Measurements from ENCODE around the gene SYDE2. TPM values are rescaled to one million over a fixed set of nuclear protein-coding genes. Genes with fewer than 3 reads are reported as not detected.

Gene SYDE2
- total and polyA plus RNA-seq, 9 of the 15 experiments (the other 6 are each of a cell fraction or from before 2014, with no cell fraction given) = 0.39 to 8.7 (median 4.5) TPM

GRCh38 chr1:85142753-85143152, 58.1 kb downstream of the SYDE2 start:
- H3K36me3 ChIP-seq (ENCODE audit: control insufficient read depth, insufficient read depth, low read length) = no peaks in the 10 kb centered on the region
- ATAC-seq (peak; percentile 60), FAIRE-seq (no peak), DNase-seq (ENCODE audit: extremely low read depth in 1 of 4, low spot score in 3 of 4) (no peak)
- no peaks in the 10 kb centered on the region for H4K20me1 ChIP-seq (replicated peaks; ENCODE audit: control insufficient read depth, insufficient read depth, low read length)
- ChIA-PET POLR2A (interaction anchor here (0.6 to 1.4 kb wide), 3 partner anchors 15 to 963 kb away, joined by 4 to 5 read pairs (median 4); no protein-coding TSS in a partner anchor), CTCF (ENCODE audit: low intra/inter-chr PET ratio) (no interaction called here)
- intact Hi-C loops (cut with micrococcal nuclease) = no loop called here
- H3K4me1 ChIP-seq (replicated peaks in 1 of 2; ENCODE audit: control insufficient read depth in 2 of 2, insufficient read depth in 2 of 2, low read length in 2 of 2) = 0 out of 5 replicates have a peak, but pooled peaks cover 0 to 2% of the 10 kb centered on the region in 2 experiments
- 23% methylated on average over 5 of the region's 5 CpGs for WGBS (ENCODE audit: insufficient coverage, low coverage, missing lambda C conversion rate)
- no peak overlapping the region for H3K4me3 ChIP-seq
- no peaks in the 10 kb centered on the region for H3K9me1 ChIP-seq (ENCODE audit: control insufficient read depth, insufficient read depth, low read length)
- peak overlapping the region in 1 of 2 experiments; percentile 15; a peak in 1 of 4 replicates for H3K9ac ChIP-seq (ENCODE audit: insufficient read depth in 1 of 2, low read depth in 2 of 2, low read length in 2 of 2)
- H3K9me3 ChIP-seq (replicated peaks; ENCODE audit: control insufficient read depth, insufficient read depth, low read depth, low read length) = no peaks in the 10 kb centered on the region
- H3K27ac ChIP-seq (ENCODE audit: extremely low read depth, low read depth, low read length) = no peak overlapping the region
- BruUV-seq (replicated peaks) = no TSS peak
- in situ Hi-C loops (cut with MboI) = no loop called here
- peak overlapping the region; percentile 56; the same call in 1 of the 2 replicates for H2AFZ ChIP-seq (ENCODE audit: low read depth, low read length)
- peaks cover 0 to 6% of the 10 kb centered on the region in 2 experiments; a peak in 3 of 5 replicates for H3K27me3 ChIP-seq (ENCODE audit: control insufficient read depth in 2 of 2, insufficient read depth in 2 of 2, low read length in 2 of 2)
- no peak overlapping the region for H3K4me2 ChIP-seq (ENCODE audit: insufficient read depth, low read length)
- H3K79me2 ChIP-seq (ENCODE audit: control insufficient read depth, insufficient read depth, low read length) = no peaks in the 10 kb centered on the region
- TF ChIP-seq FIP1L1 (IDR thresholded peaks at IDR 0.05; ENCODE audit: low read depth, low read length, poor library complexity, severe bottlenecking) (no peak), CCAR2 (IDR thresholded peaks at IDR 0.05; ENCODE audit: low read depth, low read length) (no peak), KLF16 (IDR thresholded peaks at IDR 0.05) (no peak), TSC22D4 (tag; IDR thresholded peaks at IDR 0.05) (no peak), PHTF2 (CRISPR knock-in tag; IDR thresholded peaks at IDR 0.05) (no peak), HDAC6 (IDR thresholded peaks at IDR 0.05; ENCODE audit: low read depth, low read length) (no peak), ZBTB1 (CRISPR knock-in tag; IDR thresholded peaks at IDR 0.05; ENCODE audit: borderline replicate concordance, low read depth) (no peak), SMC3 (conservative IDR thresholded peaks at IDR 0.05; ENCODE audit: insufficient read depth, low read depth, low read length) (no peak), ETV1 (tag; conservative IDR thresholded peaks at IDR 0.05; ENCODE audit: low read depth) (no peak), ZNF282 (CRISPR knock-in tag; IDR thresholded peaks at IDR 0.05) (no peak), MTF1 (CRISPR knock-in tag; IDR thresholded peaks at IDR 0.05; ENCODE audit: borderline replicate concordance) (no peak)
- TF ChIP-seq, protein P1, sequence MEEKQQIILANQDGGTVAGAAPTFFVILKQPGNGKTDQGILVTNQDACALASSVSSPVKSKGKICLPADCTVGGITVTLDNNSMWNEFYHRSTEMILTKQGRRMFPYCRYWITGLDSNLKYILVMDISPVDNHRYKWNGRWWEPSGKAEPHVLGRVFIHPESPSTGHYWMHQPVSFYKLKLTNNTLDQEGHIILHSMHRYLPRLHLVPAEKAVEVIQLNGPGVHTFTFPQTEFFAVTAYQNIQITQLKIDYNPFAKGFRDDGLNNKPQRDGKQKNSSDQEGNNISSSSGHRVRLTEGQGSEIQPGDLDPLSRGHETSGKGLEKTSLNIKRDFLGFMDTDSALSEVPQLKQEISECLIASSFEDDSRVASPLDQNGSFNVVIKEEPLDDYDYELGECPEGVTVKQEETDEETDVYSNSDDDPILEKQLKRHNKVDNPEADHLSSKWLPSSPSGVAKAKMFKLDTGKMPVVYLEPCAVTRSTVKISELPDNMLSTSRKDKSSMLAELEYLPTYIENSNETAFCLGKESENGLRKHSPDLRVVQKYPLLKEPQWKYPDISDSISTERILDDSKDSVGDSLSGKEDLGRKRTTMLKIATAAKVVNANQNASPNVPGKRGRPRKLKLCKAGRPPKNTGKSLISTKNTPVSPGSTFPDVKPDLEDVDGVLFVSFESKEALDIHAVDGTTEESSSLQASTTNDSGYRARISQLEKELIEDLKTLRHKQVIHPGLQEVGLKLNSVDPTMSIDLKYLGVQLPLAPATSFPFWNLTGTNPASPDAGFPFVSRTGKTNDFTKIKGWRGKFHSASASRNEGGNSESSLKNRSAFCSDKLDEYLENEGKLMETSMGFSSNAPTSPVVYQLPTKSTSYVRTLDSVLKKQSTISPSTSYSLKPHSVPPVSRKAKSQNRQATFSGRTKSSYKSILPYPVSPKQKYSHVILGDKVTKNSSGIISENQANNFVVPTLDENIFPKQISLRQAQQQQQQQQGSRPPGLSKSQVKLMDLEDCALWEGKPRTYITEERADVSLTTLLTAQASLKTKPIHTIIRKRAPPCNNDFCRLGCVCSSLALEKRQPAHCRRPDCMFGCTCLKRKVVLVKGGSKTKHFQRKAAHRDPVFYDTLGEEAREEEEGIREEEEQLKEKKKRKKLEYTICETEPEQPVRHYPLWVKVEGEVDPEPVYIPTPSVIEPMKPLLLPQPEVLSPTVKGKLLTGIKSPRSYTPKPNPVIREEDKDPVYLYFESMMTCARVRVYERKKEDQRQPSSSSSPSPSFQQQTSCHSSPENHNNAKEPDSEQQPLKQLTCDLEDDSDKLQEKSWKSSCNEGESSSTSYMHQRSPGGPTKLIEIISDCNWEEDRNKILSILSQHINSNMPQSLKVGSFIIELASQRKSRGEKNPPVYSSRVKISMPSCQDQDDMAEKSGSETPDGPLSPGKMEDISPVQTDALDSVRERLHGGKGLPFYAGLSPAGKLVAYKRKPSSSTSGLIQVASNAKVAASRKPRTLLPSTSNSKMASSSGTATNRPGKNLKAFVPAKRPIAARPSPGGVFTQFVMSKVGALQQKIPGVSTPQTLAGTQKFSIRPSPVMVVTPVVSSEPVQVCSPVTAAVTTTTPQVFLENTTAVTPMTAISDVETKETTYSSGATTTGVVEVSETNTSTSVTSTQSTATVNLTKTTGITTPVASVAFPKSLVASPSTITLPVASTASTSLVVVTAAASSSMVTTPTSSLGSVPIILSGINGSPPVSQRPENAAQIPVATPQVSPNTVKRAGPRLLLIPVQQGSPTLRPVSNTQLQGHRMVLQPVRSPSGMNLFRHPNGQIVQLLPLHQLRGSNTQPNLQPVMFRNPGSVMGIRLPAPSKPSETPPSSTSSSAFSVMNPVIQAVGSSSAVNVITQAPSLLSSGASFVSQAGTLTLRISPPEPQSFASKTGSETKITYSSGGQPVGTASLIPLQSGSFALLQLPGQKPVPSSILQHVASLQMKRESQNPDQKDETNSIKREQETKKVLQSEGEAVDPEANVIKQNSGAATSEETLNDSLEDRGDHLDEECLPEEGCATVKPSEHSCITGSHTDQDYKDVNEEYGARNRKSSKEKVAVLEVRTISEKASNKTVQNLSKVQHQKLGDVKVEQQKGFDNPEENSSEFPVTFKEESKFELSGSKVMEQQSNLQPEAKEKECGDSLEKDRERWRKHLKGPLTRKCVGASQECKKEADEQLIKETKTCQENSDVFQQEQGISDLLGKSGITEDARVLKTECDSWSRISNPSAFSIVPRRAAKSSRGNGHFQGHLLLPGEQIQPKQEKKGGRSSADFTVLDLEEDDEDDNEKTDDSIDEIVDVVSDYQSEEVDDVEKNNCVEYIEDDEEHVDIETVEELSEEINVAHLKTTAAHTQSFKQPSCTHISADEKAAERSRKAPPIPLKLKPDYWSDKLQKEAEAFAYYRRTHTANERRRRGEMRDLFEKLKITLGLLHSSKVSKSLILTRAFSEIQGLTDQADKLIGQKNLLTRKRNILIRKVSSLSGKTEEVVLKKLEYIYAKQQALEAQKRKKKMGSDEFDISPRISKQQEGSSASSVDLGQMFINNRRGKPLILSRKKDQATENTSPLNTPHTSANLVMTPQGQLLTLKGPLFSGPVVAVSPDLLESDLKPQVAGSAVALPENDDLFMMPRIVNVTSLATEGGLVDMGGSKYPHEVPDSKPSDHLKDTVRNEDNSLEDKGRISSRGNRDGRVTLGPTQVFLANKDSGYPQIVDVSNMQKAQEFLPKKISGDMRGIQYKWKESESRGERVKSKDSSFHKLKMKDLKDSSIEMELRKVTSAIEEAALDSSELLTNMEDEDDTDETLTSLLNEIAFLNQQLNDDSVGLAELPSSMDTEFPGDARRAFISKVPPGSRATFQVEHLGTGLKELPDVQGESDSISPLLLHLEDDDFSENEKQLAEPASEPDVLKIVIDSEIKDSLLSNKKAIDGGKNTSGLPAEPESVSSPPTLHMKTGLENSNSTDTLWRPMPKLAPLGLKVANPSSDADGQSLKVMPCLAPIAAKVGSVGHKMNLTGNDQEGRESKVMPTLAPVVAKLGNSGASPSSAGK (IDR thresholded peaks at IDR 0.05) = no peak
